BE2C (cell line): ENCODE data around the gene ZCCHC3.

ENCODE experiments used
- DNase-seq: peaks from one replicate; pipeline ENCODE4 v3.0.0-alpha.2; 2020
- H3K27me3 ChIP-seq: fragments of 250-450 bp; sonication (Bioruptor Pico); 2 replicates; pipeline ENCODE4 v1.5.1; 2020; ENCODE audit warnings: mild to moderate bottlenecking
- H3K36me3 ChIP-seq: fragments of 250-450 bp; sonication (Bioruptor Pico); 2 replicates; pipeline ENCODE4 v1.5.1; 2020; ENCODE audit warnings: mild to moderate bottlenecking
- H3K4me1 ChIP-seq: fragments of 250-450 bp; sonication (Bioruptor Pico); 2 replicates; pipeline ENCODE4 v1.5.1; 2020
- H3K4me3 ChIP-seq: 2 replicates; pipeline ENCODE4 v1.5.1; 2011; ENCODE audit warnings: low read depth, low read length
- H3K9me3 ChIP-seq: fragments of 250-450 bp; sonication (Bioruptor Pico); 2 replicates; pipeline ENCODE4 v1.5.1; 2020
- TF ChIP-seq, protein P1 (sequence below): IDR thresholded peaks from 2 replicates; pipeline ENCODE4 v1.5.1; 2012; ENCODE audit warnings: mild to moderate bottlenecking, low read depth, low read length

ZCCHC3 gene

DNA sequence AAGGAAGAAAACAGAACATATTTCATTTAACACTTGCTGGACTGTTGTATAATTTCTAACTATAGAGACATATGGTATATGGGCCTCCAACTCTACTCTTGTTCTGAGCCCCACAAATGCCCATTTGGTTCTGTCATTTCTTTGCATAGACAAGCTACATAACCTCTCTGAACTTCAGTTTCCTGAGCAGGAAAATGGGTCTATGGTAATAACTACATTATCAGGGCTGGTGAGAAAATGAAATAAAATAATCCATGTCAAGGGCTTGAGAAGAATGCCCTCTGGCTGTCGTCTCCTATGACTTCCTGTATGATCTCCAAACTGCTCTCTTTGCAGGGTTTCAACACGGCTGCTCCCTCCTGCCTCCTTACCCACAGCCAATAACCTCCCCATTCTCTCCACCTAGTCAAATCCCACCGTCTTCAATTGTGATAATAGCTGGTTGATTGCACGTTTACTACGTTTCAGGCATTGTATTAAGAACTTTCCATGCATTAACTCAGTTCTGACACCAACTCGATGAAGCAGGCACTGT, 12.0 kb downstream of the ZCCHC3 start:
- H3K36me3 ChIP-seq = no peaks in the 10 kb centered on the region
- DNase-seq = no peak
- no peaks in the 10 kb centered on the region for H3K9me3 ChIP-seq
- H3K4me1 ChIP-seq = no peaks in the 10 kb centered on the region
- no peaks in the 10 kb centered on the region for H3K27me3 ChIP-seq
- TF ChIP-seq, protein P1, sequence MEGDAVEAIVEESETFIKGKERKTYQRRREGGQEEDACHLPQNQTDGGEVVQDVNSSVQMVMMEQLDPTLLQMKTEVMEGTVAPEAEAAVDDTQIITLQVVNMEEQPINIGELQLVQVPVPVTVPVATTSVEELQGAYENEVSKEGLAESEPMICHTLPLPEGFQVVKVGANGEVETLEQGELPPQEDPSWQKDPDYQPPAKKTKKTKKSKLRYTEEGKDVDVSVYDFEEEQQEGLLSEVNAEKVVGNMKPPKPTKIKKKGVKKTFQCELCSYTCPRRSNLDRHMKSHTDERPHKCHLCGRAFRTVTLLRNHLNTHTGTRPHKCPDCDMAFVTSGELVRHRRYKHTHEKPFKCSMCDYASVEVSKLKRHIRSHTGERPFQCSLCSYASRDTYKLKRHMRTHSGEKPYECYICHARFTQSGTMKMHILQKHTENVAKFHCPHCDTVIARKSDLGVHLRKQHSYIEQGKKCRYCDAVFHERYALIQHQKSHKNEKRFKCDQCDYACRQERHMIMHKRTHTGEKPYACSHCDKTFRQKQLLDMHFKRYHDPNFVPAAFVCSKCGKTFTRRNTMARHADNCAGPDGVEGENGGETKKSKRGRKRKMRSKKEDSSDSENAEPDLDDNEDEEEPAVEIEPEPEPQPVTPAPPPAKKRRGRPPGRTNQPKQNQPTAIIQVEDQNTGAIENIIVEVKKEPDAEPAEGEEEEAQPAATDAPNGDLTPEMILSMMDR = no peak
- H3K4me3 ChIP-seq = peak overlapping the region; percentile 59

- peak overlapping the region; percentile 59 for H3K4me3 ChIP-seq
- TF ChIP-seq, protein P1 = no peak
- H3K4me1 ChIP-seq = no peaks in the 10 kb centered on the region
- H3K27me3 ChIP-seq = no peaks in the 10 kb centered on the region
- peak; percentile 96 for DNase-seq
- H3K9me3 ChIP-seq = no peaks in the 10 kb centered on the region
- no peaks in the 10 kb centered on the region for H3K36me3 ChIP-seq
Measured at GRCh38 chr20:309841-310644, 12.7 kb downstream of the ZCCHC3 start.

DNA sequence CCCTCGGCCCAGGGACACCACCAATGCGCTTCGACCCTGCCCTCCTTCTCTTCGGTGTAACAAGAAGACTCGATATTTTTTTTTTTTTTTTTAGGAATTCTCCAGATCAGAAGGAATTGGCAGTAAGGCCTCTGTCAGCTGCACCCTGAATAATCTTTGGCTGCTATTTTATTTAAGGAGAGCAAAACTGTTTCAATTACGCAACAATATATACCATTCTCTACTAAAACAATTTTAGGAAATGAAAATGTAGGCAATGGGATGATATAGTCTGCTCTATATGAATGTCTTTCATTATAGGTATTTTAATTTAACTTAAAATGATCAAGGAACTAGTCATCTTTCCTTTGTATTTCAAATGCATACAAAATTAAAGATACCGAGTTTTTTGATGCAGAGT, 13.3 kb downstream of the ZCCHC3 start:
- H3K27me3 ChIP-seq = no peaks in the 10 kb centered on the region
- H3K4me1 ChIP-seq = no peaks in the 10 kb centered on the region
- no peaks in the 10 kb centered on the region for H3K9me3 ChIP-seq
- H3K4me3 ChIP-seq = peak overlapping the region; percentile 31
- no peak for DNase-seq
- TF ChIP-seq, protein P1 = no peak
- H3K36me3 ChIP-seq = no peaks in the 10 kb centered on the region

DNA sequence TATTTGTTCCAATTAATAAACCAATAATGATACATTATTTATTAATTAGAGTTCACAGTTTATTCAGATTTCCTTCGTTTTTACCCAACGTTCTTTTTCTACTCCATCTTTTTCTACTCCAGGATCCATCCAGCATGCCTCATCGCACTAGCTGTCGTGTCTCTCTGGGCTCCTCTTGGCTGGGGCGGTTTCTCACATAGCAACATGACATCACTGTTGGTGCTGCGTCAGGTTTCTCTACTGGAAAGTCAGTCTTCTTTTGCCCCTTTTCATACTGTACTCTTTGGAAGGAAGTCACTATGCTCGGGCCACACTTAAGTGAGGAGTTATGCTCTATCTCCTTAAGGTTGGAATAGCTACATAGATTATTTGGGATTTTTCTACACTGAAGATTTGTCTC, 14.2 kb downstream of the ZCCHC3 start:
- H3K9me3 ChIP-seq = no peaks in the 10 kb centered on the region
- no peaks in the 10 kb centered on the region for H3K27me3 ChIP-seq
- no peak overlapping the region for H3K4me3 ChIP-seq
- no peak for DNase-seq
- H3K4me1 ChIP-seq = no peaks in the 10 kb centered on the region
- TF ChIP-seq, protein P1 = no peak
- no peaks in the 10 kb centered on the region for H3K36me3 ChIP-seq

DNA sequence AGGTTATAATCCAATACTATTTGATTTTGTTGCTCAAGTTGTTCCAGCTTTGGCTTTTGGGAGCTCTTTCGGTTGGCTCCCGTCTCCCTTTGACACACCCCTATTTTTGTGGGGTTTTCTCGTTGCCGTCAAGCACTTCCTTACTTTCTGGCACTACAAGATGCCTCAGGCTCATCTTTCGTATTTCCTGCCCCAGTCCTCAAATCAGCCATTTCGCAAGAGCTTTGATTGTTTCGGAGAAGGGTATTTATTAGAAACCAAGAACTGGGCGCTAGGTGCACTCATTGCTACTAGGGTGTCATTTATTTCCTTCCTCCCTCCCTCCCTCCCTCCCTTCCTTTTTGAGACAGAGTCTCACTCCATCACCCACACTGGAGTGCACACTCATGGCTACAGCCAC, 14.7 kb downstream of the ZCCHC3 start:
- no peak for DNase-seq
- Histone ChIP-seq H3K9me3 (no peaks in the 10 kb centered on the region), H3K4me1 (no peaks in the 10 kb centered on the region), H3K4me3 (no peak overlapping the region), H3K27me3 (no peaks in the 10 kb centered on the region), H3K36me3 (no peaks in the 10 kb centered on the region)
- TF ChIP-seq, protein P1 = no peak

DNA sequence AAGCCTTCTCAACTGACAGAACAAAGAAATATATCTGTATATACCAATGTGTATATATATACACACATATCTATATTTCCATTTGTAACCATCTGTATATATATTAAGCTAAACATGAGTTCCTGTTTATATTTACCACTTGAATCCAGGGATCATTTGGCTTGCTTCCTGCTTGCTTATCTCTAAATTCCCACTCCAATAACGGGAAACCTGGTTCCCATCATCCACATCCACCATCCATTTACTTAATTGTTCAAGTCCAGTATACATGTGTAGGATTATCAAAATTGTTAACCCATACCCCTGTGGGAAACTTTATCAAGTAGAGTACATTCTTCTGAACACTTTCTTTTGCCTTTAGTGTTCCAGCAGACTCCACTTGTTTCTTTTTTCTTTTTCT, 15.5 kb downstream of the ZCCHC3 start:
- H3K9me3 ChIP-seq = no peaks in the 10 kb centered on the region
- H3K4me1 ChIP-seq = no peaks in the 10 kb centered on the region
- no peaks in the 10 kb centered on the region for H3K27me3 ChIP-seq
- TF ChIP-seq, protein P1 = no peak
- H3K4me3 ChIP-seq = no peak overlapping the region
- H3K36me3 ChIP-seq = no peaks in the 10 kb centered on the region
- DNase-seq = no peak
